GM21528 (cell line): ENCODE measurements around the gene STAB1.

ENCODE experiments used
- ATAC-seq: cut with Tn5 transposase; IDR thresholded peaks from one replicate; pipeline ENCODE4 v1.9.1; 2021; ENCODE audit warnings: mild to moderate bottlenecking, moderate library complexity; ENCODE audit not compliant: unreplicated experiment, low FRiP score

STAB1 gene

DNA sequence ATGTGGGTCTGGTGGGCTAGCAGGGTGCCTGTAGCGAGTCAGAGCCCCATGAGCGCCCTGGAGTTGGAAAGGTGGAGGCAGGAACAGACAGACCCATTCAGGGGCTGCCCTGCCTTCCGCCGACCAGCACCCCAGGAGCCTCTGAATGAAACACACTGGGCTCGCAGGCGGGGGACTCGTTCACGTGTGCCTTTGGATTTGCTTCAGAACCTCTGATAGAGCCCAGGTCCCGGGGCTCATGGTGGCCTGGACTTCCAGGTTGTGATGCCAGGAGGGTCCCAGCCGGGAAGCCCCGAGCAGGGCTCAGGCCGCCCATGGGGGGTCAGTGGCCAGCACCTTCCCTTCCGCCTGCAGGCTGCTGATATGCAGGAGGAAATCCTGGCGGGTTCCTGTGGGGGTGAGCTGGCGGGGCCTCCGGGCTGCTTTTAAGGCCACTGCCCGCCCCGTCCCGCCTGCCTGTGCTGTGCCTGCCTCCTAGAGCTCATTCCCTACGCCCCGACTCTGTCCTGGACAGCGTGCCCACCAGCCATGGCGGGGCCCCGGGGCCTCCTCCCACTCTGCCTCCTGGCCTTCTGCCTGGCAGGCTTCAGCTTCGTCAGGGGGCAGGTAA, at the start of gene STAB1:
Gene STAB1 (plus strand): TSS at position 453 of the 610 bp plus-strand sequence. CDS start 76 bp downstream, at position 529.
- no peak for ATAC-seq

GRCh38 chr3:52446042-52446441, 49.1 kb upstream of the STAB1 start:
- no peak for ATAC-seq

GRCh38 chr3:52446631-52447511, 48.3 kb upstream of the STAB1 start:
- ATAC-seq = no peak

DNA sequence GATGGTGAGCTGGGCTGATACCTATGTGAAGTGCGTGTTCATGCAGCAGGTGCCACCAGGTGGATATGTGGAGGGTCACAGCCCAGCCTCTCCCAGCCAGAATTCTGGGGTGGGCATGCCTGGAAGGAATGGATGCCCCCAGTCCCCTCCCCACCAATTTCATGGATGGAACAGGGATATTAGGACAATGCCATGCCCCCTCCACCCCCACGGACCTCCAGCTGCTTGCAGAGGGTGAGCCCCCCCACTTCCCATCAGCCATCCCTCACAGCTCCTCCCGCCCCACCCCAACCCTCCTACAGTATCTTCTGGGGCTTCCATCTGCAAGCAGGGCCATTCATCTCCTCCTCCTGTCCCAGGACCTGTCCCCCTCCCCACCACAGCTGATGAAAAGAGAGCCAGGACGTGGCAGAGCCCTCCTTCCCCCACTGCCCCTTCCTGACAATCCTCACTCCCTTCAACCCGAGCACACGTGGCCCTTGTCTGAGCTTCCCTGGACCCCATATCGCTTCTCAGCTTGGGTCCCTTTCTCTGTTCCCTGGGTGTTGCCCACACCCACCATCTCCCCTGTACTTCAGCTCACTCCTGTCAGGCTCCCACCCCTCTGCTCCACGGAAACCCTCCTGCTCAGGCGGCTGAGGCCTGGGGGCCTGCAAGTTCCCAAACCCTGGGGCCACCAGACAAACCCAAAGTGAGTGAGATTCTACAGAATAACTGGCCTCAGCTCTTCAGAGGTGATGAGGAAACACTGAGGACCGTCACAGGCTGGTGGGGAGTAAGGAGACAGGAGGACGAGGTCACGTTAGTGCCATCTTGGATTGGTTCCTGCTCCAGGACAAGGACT, 47.4 kb upstream of the STAB1 start:
- ATAC-seq = no peak

DNA sequence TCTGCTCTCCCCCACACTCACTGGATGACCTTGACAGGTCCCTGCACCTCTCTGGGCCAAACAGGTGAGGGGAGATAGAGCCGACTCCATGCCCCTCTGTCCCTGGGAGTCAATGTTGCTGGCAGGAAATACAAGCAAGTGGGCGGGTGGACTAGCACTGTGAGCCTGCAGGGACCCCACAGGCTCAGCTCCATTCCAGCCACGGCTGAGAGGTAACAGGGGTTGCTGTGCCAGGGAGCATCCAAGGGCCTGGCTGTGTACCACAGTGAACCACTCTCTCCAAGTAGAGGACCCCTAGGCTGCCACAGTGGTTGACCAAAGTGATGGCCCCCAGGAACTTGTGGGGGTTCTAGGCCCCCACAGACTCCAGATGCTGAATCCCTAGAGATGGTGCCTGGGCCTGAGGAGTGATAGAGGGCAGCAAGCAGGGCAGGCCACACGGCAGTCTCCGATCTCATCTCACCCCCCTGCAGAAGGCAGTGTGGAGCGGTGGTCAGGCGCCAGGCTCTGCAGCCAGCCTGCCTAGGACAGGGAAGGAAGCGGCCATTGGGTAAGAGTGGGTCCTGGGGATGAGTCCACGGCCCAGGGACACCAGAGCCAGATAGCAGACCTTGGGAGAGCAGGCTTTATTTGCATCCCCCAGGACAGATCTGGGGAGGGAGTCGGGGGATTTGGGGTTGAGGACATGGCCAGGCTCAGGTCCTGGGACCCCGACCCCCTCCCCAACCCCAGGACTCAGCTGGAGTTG, 44.5 kb upstream of the STAB1 start:
- no peak for ATAC-seq

DNA sequence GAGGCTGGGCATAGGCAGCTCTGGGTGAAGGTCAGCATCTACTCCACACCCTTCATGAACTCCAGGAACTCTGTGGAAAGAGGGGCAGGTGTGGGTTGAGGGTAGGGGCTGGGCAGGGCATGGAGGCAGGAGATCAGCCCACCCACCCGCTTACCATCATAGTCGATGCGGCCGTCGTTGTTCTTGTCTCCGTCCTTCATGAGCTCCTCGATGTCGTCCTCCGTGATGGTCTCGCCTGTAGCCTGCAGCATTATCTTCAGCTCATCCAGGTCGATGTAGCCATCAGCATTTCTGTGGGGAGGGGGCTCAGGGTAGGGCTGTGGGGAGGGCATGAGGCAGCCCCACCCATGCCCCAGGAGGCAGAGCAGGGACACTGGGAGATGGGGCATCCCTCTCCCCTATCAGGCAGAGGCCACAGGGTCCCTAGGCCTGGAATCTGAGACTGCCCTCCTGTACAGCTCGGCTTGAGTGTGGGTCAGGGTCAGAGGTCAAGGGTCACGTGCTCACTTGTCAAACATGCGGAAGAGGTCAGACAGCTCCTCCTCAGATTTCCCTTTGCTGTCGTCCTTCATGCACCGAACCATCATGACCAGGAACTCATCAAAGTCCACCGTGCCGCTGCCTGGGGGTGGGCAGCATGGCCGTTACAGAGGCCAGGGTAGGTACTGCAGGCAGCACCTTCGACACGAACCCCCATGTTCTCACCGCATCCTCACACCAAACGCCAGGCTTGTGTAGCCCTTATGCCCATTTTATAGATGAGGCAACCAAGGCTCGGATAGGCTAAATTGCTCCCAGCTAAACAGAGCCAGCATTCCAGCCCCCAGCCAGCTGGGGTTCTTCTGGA, 43.7 kb upstream of the STAB1 start:
- ATAC-seq = no peak

- no peak for ATAC-seq
Measured at GRCh38 chr3:52452126-52452525, 43.0 kb upstream of the STAB1 start.

DNA sequence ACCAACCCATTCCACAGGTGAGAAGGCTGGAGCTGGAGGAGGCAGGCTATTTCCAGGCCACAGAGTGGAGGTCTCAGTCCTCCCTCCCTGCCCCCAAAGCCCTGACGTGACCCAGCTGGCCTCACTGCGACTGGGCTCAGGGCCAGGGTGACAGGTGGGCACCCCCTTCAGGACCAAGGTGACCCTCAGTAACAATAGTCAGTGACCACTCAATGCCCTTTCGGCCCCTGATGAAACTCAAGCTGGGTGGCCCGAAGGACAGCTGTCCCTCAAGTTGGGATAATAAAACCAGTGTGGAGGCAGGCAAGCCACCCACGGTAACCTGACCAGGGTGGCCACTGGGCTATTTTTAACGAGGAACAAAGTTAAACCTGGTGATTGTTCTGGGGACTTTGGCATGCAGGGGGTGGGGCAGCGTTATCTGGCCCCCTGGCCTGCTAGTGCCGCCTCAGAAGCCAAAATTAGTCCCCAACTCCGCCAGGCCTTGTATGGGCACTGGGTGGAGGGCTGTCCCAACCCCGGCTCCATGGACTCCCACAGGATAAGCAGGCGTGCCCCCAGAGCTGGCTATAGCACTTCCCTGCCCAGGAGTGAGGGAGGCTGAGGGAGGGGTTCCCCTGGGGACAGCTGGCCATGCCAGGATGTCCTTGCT, 42.4 kb upstream of the STAB1 start:
- ATAC-seq = no peak

- no peak for ATAC-seq
Measured at GRCh38 chr3:52453496-52454249, 41.5 kb upstream of the STAB1 start, which contains the start of gene TNNC1. Gene TNNC1, minus strand, starts transcription at chr3:52454041. Its CDS starts 26 bp downstream, at chr3:52454015.

DNA sequence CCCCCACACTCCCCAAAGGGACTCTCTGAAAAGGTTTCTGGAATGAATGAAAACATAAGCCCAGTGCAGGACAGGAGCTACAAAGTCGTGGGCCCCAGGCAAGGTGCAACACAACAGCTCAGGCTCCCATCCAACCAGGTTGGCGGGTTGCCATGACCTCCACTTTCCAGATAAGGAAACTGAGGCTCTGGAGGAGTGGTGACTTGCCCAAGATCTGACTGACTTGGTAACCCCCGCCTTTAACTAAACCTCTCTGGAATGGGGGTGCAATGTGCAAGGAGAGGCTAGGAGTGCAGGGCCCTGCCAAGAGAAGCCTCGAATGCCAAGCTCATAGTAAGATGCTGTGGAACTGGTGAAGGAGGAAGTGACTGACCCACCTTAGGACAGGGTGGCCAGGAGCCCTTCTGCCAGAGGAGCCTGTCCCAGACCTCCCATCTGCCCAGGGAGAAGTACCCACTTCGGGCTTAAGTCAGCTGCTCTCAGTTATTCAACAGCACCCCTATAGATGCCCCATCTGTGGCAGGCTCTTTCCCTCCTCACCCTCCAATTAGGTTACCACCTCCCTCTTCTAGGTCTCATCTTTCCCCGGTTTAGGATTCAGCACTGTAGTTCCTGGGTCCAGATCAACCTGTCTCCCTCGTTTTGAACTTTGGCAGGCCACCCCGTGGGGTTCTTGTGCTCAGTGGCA, 40.7 kb upstream of the STAB1 start:
- no peak for ATAC-seq

GRCh38 chr3:52454938-52455282, 40.2 kb upstream of the STAB1 start:
- no peak for ATAC-seq

DNA sequence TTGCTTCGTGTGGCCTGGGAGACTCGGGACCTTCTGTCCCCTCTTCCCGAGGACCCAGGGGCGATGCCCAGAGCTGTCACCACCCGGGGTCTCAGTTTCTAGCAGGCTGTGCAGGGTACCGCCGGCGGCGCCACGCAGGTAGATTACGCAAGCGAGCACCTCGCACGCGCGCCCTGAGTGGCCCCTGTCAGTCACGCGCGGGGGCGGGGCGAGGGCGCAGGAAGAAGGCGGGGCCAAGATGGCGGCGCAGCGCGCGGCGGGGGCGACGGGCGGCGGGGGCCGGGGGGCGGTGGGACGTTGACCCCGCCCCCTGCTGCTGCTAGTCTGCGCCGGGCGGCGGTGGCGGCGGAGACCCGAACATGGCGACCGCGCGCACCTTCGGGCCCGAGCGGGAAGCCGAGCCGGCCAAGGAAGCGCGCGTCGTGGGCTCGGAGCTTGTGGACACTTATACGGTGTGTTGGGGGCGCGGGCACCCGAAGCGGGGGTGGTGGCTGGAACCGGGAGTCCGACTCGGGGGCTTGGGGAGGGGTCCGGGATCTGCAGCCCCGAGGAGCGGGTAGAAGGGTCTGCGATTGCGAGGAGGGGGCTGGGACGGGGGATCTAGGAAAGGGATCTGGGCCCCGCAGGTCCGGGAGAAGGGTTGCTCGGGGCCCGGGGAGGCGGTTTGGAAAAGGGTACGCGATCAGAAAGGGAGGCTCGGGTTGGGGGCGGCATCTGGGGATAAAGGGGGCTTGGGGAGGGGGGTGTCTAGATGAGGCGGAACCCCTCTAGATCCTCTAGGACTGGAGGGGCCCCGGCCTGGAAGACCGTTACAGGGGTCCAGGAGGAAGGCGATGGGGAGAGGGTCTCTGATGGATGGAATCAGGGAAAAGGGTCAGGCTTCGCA, 39.6 kb upstream of the STAB1 start, which contains the start of gene NISCH:
Gene NISCH (plus strand): TSS at position 322 of the 886 bp plus-strand sequence. CDS start 38 bp downstream, at position 360.
- peak; percentile 65 for ATAC-seq

DNA sequence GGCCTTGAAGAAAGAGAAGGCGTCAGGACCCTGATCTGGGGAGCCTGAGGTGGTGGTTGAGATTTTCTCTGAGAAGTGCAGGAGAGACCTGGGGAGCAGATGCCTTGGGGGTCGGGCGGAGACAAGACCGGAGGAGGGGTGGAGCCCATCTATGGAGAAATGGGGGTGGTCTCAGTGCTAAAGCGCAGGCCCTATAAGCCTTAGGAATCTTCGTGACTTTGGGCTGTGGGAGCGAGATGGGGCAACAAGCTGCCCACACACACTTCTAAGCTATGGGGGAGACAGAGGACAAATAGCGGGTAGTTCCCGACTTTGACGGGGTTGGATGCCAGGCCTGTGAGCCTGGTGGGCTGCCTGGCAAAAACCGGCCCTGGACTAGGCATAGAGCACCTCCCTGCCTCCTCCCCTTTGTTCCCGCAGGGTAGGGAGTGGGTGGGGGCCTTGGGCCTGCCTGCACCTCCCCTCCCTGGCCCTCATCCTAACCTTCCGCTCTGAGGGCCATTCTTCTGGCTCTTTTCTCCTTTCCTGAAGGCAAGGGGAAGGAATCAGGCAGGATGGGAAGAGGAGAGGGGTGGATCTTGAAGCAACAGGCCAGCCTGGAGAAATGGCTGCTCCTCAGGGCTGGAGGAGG, 38.9 kb upstream of the STAB1 start:
- ATAC-seq = no peak

DNA sequence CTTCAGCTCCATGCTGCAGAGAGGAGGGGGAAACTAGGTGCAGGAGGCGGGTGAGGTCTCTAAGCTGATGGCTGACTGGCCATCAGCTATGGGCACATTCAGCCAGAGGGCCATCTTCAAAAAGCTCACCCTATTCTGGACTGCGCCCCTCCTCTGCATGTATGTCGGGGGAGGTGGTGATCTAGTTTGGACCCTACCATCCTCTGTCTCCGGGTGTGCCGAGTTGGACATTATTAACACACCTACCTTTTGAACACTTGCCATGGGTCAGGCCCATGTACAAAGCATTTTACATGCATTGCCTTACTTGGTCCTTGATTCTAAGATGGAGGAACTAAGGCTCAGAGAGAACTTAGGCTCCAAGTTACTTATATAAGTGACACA, 38.3 kb upstream of the STAB1 start:
- ATAC-seq = no peak

GRCh38 chr3:52458031-52458760, 36.9 kb upstream of the STAB1 start:
- no peak for ATAC-seq
